Sigmoid colon (tissue), 7 donors: ENCODE measurements around the gene GALNT7. TPM values are rescaled to one million over a fixed set of nuclear protein-coding genes. Genes with fewer than 3 reads are reported as not detected.

Source experiments
- DNase-seq: peaks from one replicate; pipeline ENCODE4 v3.0.0-alpha.2; 2019
- H3K27ac ChIP-seq, 4 donors: fragments of 200-600 bp; sonication (generic); one replicate each; pipeline ENCODE4 v1.5.1; 2016 to 2019; ENCODE audit warnings: mild to moderate bottlenecking in 1 of 4
- H3K27me3 ChIP-seq, 3 donors: fragments of 200-600 bp; sonication (generic); one replicate each; pipeline ENCODE4 v1.5.1; 2019; ENCODE audit warnings: mild to moderate bottlenecking in 1 of 3
- H3K36me3 ChIP-seq, 4 donors: fragments of 200-600 bp; sonication (generic); one replicate each; pipeline ENCODE4 v1.5.1; 2016 to 2019
- H3K4me1 ChIP-seq, 4 donors: fragments of 200-600 bp; sonication (generic); one replicate each; pipeline ENCODE4 v1.5.1; 2017 to 2019
- H3K4me3 ChIP-seq, 4 donors: fragments of 200-600 bp; sonication (generic); one replicate each; pipeline ENCODE4 v1.5.1; 2017 to 2019; ENCODE audit warnings: mild to moderate bottlenecking in 2 of 4, moderate library complexity in 1 of 4
- H3K9me3 ChIP-seq, 4 donors: fragments of 200-600 bp in 3 of 4; sonication (generic) in 3 of 4; one replicate each; pipeline versions ENCODE4 v1.5.1 to v1.6.1; 2013 to 2019
- CTCF ChIP-seq, 4 experiments: fragments of 450-650 bp in 3 of 4; fragments of 200-600 bp in 1 of 4; IDR thresholded peaks; one replicate each; pipeline ENCODE4 v1.5.1; 2016 to 2019; ENCODE audit warnings: antibody characterized with exemption in 4 of 4, mild to moderate bottlenecking in 3 of 4, moderate library complexity in 2 of 4
- EP300 ChIP-seq, 4 donors: sonication (generic); formaldehyde crosslinking; IDR thresholded peaks; one replicate each; pipeline ENCODE4 v1.6.1; 2017; ENCODE audit warnings: antibody characterized with exemption in 4 of 4
- POLR2A ChIP-seq, 2 donors: fragments of 450-650 bp; IDR thresholded peaks; one replicate each; pipeline ENCODE4 v1.6.1; 2016; ENCODE audit warnings: antibody characterized with exemption in 2 of 2, mild to moderate bottlenecking in 2 of 2, moderate library complexity in 2 of 2
- POLR2AphosphoS5 ChIP-seq, 4 donors: sonication (generic); formaldehyde crosslinking; IDR thresholded peaks; one replicate each; pipeline ENCODE4 v1.6.1; 2017; ENCODE audit warnings: antibody characterized with exemption in 4 of 4
- WGBS, 2 donors: extraction: QIAGEN DNeasy Blood & Tissue Kit; methylation state at CpG; one replicate each; pipeline ENCODE4 v1.1.7; 2013; 5-methylcytosine and 5-hydroxymethylcytosine counted together
- intact Hi-C: fragments of 100-400 bp; cut with DNase I; formaldehyde crosslinking; loops from one replicate; pipeline ENCODE4 v1.15.1; 2023
- polyA plus RNA-seq, 3 donors: library from polyadenylated mRNA; stranded (reverse); fragments of 200-250 nt; gene quantifications; one replicate each; pipeline ENCODE4 v1.2.3, GENCODE V29; 2013
- total RNA-seq, 4 donors: library from RNA; depleted of rRNA; stranded (reverse); fragments of >200 nt; gene quantifications; one replicate each; pipeline ENCODE4 v1.1.0, GENCODE V29; 2016
- donor health status: healthy with polysubstance abuse.
- donor health status: Bipolar disorder and iron deficiency.
- donor health status: healthy.

The GALNT7 gene
- total and polyA plus RNA-seq, 7 donors = 13.2 to 22.7 (median 16.8) TPM

- Histone ChIP-seq H3K36me3 (no peaks in the 10 kb centered on the region), H3K4me1 (no peaks in the 10 kb centered on the region), H3K27ac (no peak overlapping the region), H3K27me3 (no peaks in the 10 kb centered on the region), H3K9me3 (no peaks in the 10 kb centered on the region), H3K4me3 (no peak overlapping the region)
- DNase-seq = no peak
- 83 to 86% methylated on average over 3 of the region's 3 CpGs for WGBS, 2 donors
- TF ChIP-seq POLR2AphosphoS5 (IDR thresholded peaks at IDR 0.05) = no peak
- no peak for TF ChIP-seq CTCF (IDR thresholded peaks at IDR 0.05)
- TF ChIP-seq EP300 (IDR thresholded peaks at IDR 0.05) = no peak
- TF ChIP-seq POLR2A (IDR thresholded peaks at IDR 0.05) = no peak
- intact Hi-C loops = no loop called here
Measured at GRCh38 chr4:173135241-173135847, 33.3 kb upstream of the GALNT7 start.

- WGBS, 2 donors = 80 to 93% methylated on average over 1 of the region's 1 CpG
- no peaks in the 10 kb centered on the region for H3K27me3 ChIP-seq
- no peaks in the 10 kb centered on the region for H3K36me3 ChIP-seq
- no peaks in the 10 kb centered on the region for H3K4me1 ChIP-seq
- H3K4me3 ChIP-seq = no peak overlapping the region
- H3K27ac ChIP-seq = no peak overlapping the region
- TF ChIP-seq POLR2AphosphoS5 (IDR thresholded peaks at IDR 0.05) (no peak), EP300 (IDR thresholded peaks at IDR 0.05) (no peak), POLR2A (IDR thresholded peaks at IDR 0.05) (no peak), CTCF (IDR thresholded peaks at IDR 0.05) (no peak)
- intact Hi-C loops = no loop called here
- DNase-seq = no peak
- no peaks in the 10 kb centered on the region for H3K9me3 ChIP-seq
Measured at GRCh38 chr4:173138624-173139023, 30.0 kb upstream of the GALNT7 start.

GRCh38 chr4:173139561-173139960, 29.1 kb upstream of the GALNT7 start:
- 27 to 36% methylated on average over 2 of the region's 2 CpGs for WGBS, 2 donors
- no peaks in the 10 kb centered on the region for H3K36me3 ChIP-seq
- H3K4me3 ChIP-seq = no peak overlapping the region
- TF ChIP-seq POLR2A (IDR thresholded peaks at IDR 0.05) (no peak), CTCF (IDR thresholded peaks at IDR 0.05) (no peak), EP300 (IDR thresholded peaks at IDR 0.05) (no peak), POLR2AphosphoS5 (IDR thresholded peaks at IDR 0.05) (no peak)
- no peak overlapping the region for H3K27ac ChIP-seq
- no peaks in the 10 kb centered on the region for H3K9me3 ChIP-seq
- no peaks in the 10 kb centered on the region for H3K4me1 ChIP-seq
- DNase-seq = no peak
- intact Hi-C loops = no loop called here
- no peaks in the 10 kb centered on the region for H3K27me3 ChIP-seq

- Histone ChIP-seq H3K9me3 (no peaks in the 10 kb centered on the region), H3K27ac (no peak overlapping the region), H3K27me3 (no peaks in the 10 kb centered on the region), H3K4me3 (no peak overlapping the region), H3K36me3 (no peaks in the 10 kb centered on the region), H3K4me1 (no peaks in the 10 kb centered on the region)
- no peak for DNase-seq
- no peak for TF ChIP-seq POLR2AphosphoS5 (IDR thresholded peaks at IDR 0.05)
- TF ChIP-seq POLR2A (IDR thresholded peaks at IDR 0.05) = no peak
- no peak for TF ChIP-seq CTCF (IDR thresholded peaks at IDR 0.05)
- no peak for TF ChIP-seq EP300 (IDR thresholded peaks at IDR 0.05)
- intact Hi-C loops = no loop called here
- 94 to 98% methylated on average over 3 of the region's 3 CpGs for WGBS, 2 donors
Measured at GRCh38 chr4:173145131-173145530, 23.5 kb upstream of the GALNT7 start.

GRCh38 chr4:173146456-173146855, 22.2 kb upstream of the GALNT7 start:
- 95 to 96% methylated on average over 4 of the region's 4 CpGs for WGBS, 2 donors
- intact Hi-C loops = no loop called here
- H3K27ac ChIP-seq = no peak overlapping the region
- H3K4me3 ChIP-seq = no peak overlapping the region
- no peaks in the 10 kb centered on the region for H3K27me3 ChIP-seq
- H3K36me3 ChIP-seq = no peaks in the 10 kb centered on the region
- no peaks in the 10 kb centered on the region for H3K9me3 ChIP-seq
- no peaks in the 10 kb centered on the region for H3K4me1 ChIP-seq
- DNase-seq = no peak
- TF ChIP-seq POLR2A (IDR thresholded peaks at IDR 0.05) (no peak), CTCF (IDR thresholded peaks at IDR 0.05) (no peak), EP300 (IDR thresholded peaks at IDR 0.05) (no peak)
